ENCODE data around the gene TANK. TPM values are rescaled to one million over a fixed set of nuclear protein-coding genes. Genes with fewer than 3 reads are reported as not detected.

Gene TANK, protein sequence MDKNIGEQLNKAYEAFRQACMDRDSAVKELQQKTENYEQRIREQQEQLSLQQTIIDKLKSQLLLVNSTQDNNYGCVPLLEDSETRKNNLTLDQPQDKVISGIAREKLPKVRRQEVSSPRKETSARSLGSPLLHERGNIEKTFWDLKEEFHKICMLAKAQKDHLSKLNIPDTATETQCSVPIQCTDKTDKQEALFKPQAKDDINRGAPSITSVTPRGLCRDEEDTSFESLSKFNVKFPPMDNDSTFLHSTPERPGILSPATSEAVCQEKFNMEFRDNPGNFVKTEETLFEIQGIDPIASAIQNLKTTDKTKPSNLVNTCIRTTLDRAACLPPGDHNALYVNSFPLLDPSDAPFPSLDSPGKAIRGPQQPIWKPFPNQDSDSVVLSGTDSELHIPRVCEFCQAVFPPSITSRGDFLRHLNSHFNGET
- 100 to 1,000 TPM in 2 of 4 donors, 10 to 100 TPM in 2; 76.9 to 115 (median 98.1) TPM for total RNA-seq

DNA sequence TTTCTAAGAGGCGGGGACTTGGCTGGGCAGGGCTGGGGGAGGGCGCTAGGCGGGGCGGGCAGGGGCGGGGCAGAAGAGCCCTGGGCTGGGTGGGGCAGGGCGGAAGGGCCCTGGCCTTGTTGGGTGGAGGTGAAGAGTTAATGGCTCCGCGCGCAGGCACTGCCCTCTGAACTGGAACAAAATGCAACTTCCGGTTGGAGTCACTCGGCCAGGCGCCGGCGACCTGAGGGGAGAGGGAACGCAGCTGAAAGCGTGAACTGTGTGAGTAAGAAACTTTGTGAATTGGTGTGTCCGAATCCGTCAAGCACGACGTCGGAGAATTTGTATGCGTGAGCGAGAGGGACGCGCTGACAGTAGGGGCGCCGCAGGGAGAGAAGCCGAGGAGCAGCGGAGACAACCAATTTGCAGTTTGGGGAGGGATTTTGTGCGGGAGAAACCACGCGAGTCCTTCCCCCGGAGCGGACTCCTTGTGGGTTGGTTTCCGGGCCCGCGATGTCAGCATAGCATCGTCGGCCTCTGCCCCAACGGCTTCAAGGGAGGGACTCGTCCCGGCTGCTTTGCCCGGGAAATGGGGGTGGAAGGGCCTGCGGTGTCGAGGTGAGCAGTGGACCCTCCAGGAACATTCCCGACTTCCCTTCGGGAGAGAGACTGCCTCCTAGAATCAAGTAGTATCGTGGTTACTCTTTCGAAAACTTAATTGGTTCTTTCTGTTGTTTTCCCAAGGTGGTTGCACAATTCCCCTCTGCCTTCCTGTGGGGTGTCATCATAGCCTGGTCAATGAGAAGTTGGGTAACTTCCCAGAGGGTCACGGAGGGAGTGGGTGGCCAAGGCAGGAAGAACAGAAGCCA, at the start of gene TANK:
TANK (plus strand) TSS at position 203 of the 848 bp plus-strand sequence. CDS start 19,235 bp downstream, outside the sequence.
- H3K9me3 ChIP-seq: no peaks in the 10 kb centered on the region
- peaks cover 5 to 7% of the 10 kb centered on the region in 2 donors for H3K36me3 ChIP-seq
- DNase-seq: peak; percentile 92 to 93
- no peaks in the 10 kb centered on the region for H3K27me3 ChIP-seq
- TF ChIP-seq CTCF (IDR thresholded peaks at IDR 0.05) (peak in 1 of 6 experiments; percentile 11), POLR2A (IDR thresholded peaks at IDR 0.05) (peak; percentile 70 to 86)
- 0% methylated on average over 36 to 46 of the region's 50 CpGs for WGBS, 2 donors
- peaks cover 19 to 28% of the 10 kb centered on the region in 2 donors for H3K4me1 ChIP-seq
- H3K4me3 ChIP-seq (replicated peaks in 1 of 3): peak within 1 kb of the TSS; percentile 69 to 96 (median 89)
- intact Hi-C loops (cut with DNase I): no loop called here
- peak within 1 kb of the TSS; percentile 73 to 96 (median 88) for H3K27ac ChIP-seq

- no peak for DNase-seq
- Histone ChIP-seq H3K4me1 (no peaks in the 10 kb centered on the region), H3K4me3 (replicated peaks in 1 of 3) (no peak overlapping the region), H3K27ac (no peak overlapping the region), H3K27me3 (no peaks in the 10 kb centered on the region), H3K36me3 (no peaks in the 10 kb centered on the region), H3K9me3 (no peaks in the 10 kb centered on the region)
- TF ChIP-seq CTCF (IDR thresholded peaks at IDR 0.05): no peak
- no peak for TF ChIP-seq POLR2A (IDR thresholded peaks at IDR 0.05)
- WGBS, 2 donors: 81 to 86% methylated on average over 2 of the region's 2 CpGs
- intact Hi-C loops (cut with DNase I): no loop called here
Observed at GRCh38 chr2:161111531-161111930, 48.7 kb upstream of the TANK start.

DNA sequence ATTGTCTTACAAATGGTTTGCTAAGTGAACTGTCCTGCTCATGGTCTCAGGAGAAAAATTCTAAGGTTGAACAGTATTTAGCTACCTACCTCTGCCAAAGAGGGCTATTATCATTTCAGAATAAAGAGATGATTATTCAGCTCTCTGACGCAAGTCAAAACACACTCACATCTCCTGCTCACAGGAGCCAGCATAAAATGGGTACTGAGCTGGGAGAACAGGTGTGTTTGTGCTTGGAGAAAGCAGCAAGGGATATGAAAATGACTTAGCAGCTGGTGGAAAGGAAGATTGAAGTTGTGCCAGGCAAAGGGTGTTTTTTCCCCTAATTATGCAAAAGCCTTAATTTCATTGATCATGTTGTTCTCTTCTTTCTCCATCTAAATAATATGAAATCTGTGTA, 47.3 kb upstream of the TANK start:
- Histone ChIP-seq H3K4me3 (replicated peaks in 1 of 3) (no peak overlapping the region), H3K4me1 (no peaks in the 10 kb centered on the region), H3K9me3 (no peaks in the 10 kb centered on the region), H3K27me3 (no peaks in the 10 kb centered on the region), H3K36me3 (no peaks in the 10 kb centered on the region), H3K27ac (no peak overlapping the region)
- TF ChIP-seq CTCF (IDR thresholded peaks at IDR 0.05): no peak
- no peak for TF ChIP-seq POLR2A (IDR thresholded peaks at IDR 0.05)
- 95 to 100% methylated on average over 1 of the region's 1 CpG for WGBS, 2 donors
- intact Hi-C loops (cut with DNase I): no loop called here
- no peak for DNase-seq

- H3K27ac ChIP-seq: no peak overlapping the region
- intact Hi-C loops (cut with DNase I): no loop called here
- no peak for DNase-seq
- H3K4me1 ChIP-seq: no peaks in the 10 kb centered on the region
- no peaks in the 10 kb centered on the region for H3K9me3 ChIP-seq
- no peaks in the 10 kb centered on the region for H3K36me3 ChIP-seq
- no peak overlapping the region for H3K4me3 ChIP-seq (replicated peaks in 1 of 3)
- 96% methylated on average over 5 of the region's 5 CpGs for WGBS, 2 donors
- no peaks in the 10 kb centered on the region for H3K27me3 ChIP-seq
- no peak for TF ChIP-seq CTCF (IDR thresholded peaks at IDR 0.05)
- TF ChIP-seq POLR2A (IDR thresholded peaks at IDR 0.05): no peak
Observed at GRCh38 chr2:161113693-161114575, 46.3 kb upstream of the TANK start.
